Neutrophil (primary cell): ENCODE measurements around the gene TRAF2.

Experiments
- H3K27ac ChIP-seq: fragments of 200-600 bp; sonication (generic); 2 replicates; pipeline ENCODE4 v1.5.1; 2016; ENCODE audit warnings: mild to moderate bottlenecking, moderate library complexity
- H3K27me3 ChIP-seq: fragments of 200-600 bp; sonication (generic); 2 replicates; pipeline ENCODE4 v1.6.0; 2016; ENCODE audit warnings: mild to moderate bottlenecking
- H3K36me3 ChIP-seq: fragments of 200-600 bp; sonication (generic); 2 replicates; pipeline ENCODE4 v1.5.1; 2017
- H3K4me1 ChIP-seq, 2 experiments: fragments of 200-600 bp in 1 of 2; sonication (generic) in 1 of 2; 1 replicate in 1 of 2; 2 replicates in 1 of 2; pipeline versions ENCODE4 v1.5.1 to v1.6.1; 2013 to 2016; ENCODE audit warnings: low read depth in 1 of 2, low read length in 1 of 2, mild to moderate bottlenecking in 1 of 2, moderate library complexity in 1 of 2; ENCODE audit not compliant: control insufficient read depth in 1 of 2, insufficient read depth in 1 of 2
- H3K4me3 ChIP-seq, 2 experiments: fragments of 200-600 bp in 1 of 2; sonication (generic) in 1 of 2; 1 replicate in 1 of 2; 2 replicates in 1 of 2; pipeline ENCODE4 v1.5.1; 2013 to 2016; ENCODE audit warnings: low read depth in 1 of 2, low read length in 1 of 2, mild to moderate bottlenecking in 1 of 2, moderate library complexity in 1 of 2
- H3K9me3 ChIP-seq: fragments of 200-600 bp; sonication (generic); 2 replicates; pipeline ENCODE4 v1.5.1; 2016
- CTCF ChIP-seq: fragments of 200-600 bp; sonication (generic); IDR thresholded peaks from 2 replicates; pipeline ENCODE4 v1.5.1; 2016; ENCODE audit warnings: antibody characterized with exemption

Gene TRAF2

GRCh38 chr9:136853596-136854112, 32.7 kb upstream of the TRAF2 start:
- no peak overlapping the region for H3K4me3 ChIP-seq
- peaks cover 6% of the 10 kb centered on the region for H3K27me3 ChIP-seq
- no peaks in the 10 kb centered on the region for H3K9me3 ChIP-seq
- no peaks in the 10 kb centered on the region for H3K36me3 ChIP-seq
- no peak overlapping the region for H3K27ac ChIP-seq
- peaks cover 10 to 11% of the 10 kb centered on the region in 2 experiments for H3K4me1 ChIP-seq
- no peak for TF ChIP-seq CTCF

GRCh38 chr9:136854113-136854841, 32.0 kb upstream of the TRAF2 start:
- peaks cover 7% of the 10 kb centered on the region in 2 experiments for H3K4me1 ChIP-seq
- no peak overlapping the region for H3K27ac ChIP-seq
- H3K27me3 ChIP-seq = no peaks in the 10 kb centered on the region

GRCh38 chr9:136854842-136855460, 31.4 kb upstream of the TRAF2 start:
- H3K9me3 ChIP-seq = no peaks in the 10 kb centered on the region
- H3K27me3 ChIP-seq = no peaks in the 10 kb centered on the region
- no peak overlapping the region for H3K27ac ChIP-seq
- no peak overlapping the region for H3K4me3 ChIP-seq
- no peak for TF ChIP-seq CTCF
- peaks cover 6% of the 10 kb centered on the region for H3K36me3 ChIP-seq
- H3K4me1 ChIP-seq = peaks cover 2 to 3% of the 10 kb centered on the region in 2 experiments

More at GRCh38 chr9:136854113-136854841, 32.0 kb upstream of the TRAF2 start:
- TF ChIP-seq CTCF = no peak
- no peaks in the 10 kb centered on the region for H3K36me3 ChIP-seq
- H3K9me3 ChIP-seq = no peaks in the 10 kb centered on the region
- no peak overlapping the region for H3K4me3 ChIP-seq

GRCh38 chr9:136855461-136856078, 30.7 kb upstream of the TRAF2 start:
- H3K4me1 ChIP-seq = no peaks in the 10 kb centered on the region
- H3K4me3 ChIP-seq = no peak overlapping the region
- peaks cover 10% of the 10 kb centered on the region for H3K36me3 ChIP-seq

GRCh38 chr9:136856079-136856476, 30.2 kb upstream of the TRAF2 start:
- TF ChIP-seq CTCF = no peak
- peaks cover 15% of the 10 kb centered on the region for H3K36me3 ChIP-seq
- H3K4me3 ChIP-seq = no peak overlapping the region
- no peaks in the 10 kb centered on the region for H3K9me3 ChIP-seq
- H3K27me3 ChIP-seq = no peaks in the 10 kb centered on the region
- H3K4me1 ChIP-seq = no peaks in the 10 kb centered on the region
- no peak overlapping the region for H3K27ac ChIP-seq

More at GRCh38 chr9:136855461-136856078, 30.7 kb upstream of the TRAF2 start:
- no peak overlapping the region for H3K27ac ChIP-seq
- no peaks in the 10 kb centered on the region for H3K9me3 ChIP-seq
- H3K27me3 ChIP-seq = no peaks in the 10 kb centered on the region
- no peak for TF ChIP-seq CTCF
